GM21529 (cell line): ENCODE data around the gene VASH2.
A peak's percentile ranks its signal among the peaks of the same experiment; 100 is the strongest.
"Not testable (repeated sequence)": the region's sequence is repeated elsewhere in the genome, so short reads cannot be mapped to it uniquely, and the experiment has no call there.

Experiments
- ATAC-seq: cut with Tn5 transposase; IDR thresholded peaks from one replicate; pipeline ENCODE4 v1.9.1; 2021; ENCODE audit not compliant: unreplicated experiment

Gene VASH2

GRCh38 chr1:212977781-212978645, 27.7 kb downstream of the VASH2 start:
- ATAC-seq, result peak; percentile 44

GRCh38 chr1:212979340-212980122, 29.2 kb downstream of the VASH2 start:
- peak; percentile 77 for ATAC-seq

DNA sequence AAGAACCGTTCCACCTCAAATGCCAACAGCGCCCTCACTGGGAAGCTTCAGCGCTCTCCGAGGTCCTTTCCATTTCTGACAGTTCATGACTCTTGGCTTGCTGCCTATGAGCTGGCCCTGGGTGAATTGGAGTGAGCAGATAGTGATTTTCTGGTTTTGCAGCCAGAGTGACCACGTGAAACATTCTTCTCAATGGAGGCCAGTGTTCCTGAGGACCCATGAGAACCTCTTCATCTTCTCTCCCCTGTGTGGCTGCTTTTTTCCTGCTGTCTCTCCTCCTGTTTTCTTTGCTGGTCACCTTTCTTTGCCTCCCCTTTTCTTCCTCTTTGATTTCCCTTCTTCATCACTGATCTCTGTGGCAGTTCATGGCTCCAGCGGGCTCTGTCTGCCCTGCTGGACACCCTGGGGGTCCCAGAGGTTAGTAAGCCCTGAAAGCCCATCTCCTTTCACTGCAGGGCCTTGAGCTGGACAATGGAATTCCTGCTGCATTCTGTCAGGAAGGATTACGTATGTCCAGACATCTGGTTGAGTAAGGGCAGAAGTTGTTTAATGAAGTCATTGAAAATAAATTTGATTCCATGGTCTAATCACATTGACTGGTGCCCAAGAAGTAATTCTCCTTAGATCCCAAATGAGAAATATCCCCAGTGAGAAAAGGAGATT, 29.9 kb downstream of the VASH2 start:
- peak; percentile 0 for ATAC-seq

DNA sequence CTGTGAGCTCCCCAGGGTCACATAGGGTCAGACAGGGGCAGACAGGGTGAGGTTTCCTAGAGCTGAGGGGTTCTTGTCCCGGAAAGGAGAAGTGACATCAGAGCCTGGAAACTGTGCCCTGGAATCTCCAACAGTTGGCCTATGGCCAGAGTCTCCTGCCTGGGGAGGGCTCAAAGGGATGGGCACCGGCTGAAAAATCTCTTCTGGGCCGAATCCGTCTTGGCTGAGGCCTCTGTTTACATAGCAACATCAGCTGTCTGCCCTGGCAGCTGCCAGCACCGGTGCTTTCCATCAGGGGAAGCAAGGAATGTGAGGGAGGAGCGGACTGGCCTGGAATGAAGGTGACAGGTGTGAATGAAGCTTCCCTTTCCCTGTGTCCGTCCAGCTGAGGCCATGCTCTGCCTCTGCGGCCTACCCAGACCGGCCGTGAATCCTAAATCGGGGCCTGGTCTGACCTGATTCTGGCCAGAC, 30.7 kb downstream of the VASH2 start:
- ATAC-seq, result no peak

GRCh38 chr1:212981571-212982328, 31.4 kb downstream of the VASH2 start:
- ATAC-seq, result peak; percentile 42

GRCh38 chr1:212982430-212983152, 32.2 kb downstream of the VASH2 start:
- no peak for ATAC-seq

DNA sequence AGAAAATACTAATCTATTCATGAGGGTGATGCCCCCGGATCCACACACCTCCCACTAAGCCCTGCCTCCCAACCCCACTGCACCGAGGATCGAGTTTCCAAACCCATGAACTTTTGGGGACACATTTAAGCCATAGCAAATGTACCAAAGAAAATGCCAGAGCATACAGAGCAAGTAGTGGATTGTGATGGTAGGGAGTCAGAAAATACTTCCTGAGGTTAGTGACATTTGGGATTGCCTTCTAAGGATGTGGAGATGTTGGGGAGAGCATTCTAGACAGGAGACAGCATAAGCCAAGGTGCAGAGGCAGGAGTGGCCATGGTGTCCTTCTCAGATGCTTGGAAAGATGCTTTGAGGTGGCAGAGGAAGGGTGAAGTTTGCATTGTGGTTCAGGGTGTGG, 33.1 kb downstream of the VASH2 start:
- no peak for ATAC-seq

- no peak for ATAC-seq
Observed at GRCh38 chr1:212984522-212985291, 34.4 kb downstream of the VASH2 start.

DNA sequence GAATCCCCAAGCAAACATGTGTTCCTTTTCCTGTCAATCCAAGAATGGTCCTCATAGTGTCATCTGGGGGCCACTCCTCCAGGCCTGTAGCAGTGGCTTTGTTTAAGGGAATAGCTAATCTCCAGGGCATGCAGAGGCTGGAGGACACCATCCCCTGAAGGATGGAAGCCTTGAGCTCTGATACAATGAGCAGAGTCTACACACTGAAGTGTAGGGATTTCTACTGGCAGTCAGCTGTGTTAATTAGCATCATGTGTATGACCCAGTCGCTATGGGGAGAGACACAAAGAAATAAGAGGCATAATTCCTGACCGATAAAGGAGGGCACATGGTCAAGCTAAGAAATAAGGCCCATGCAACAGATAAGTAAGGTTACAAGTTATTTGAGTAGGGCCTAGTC, 36.2 kb downstream of the VASH2 start:
- no peak for ATAC-seq

DNA sequence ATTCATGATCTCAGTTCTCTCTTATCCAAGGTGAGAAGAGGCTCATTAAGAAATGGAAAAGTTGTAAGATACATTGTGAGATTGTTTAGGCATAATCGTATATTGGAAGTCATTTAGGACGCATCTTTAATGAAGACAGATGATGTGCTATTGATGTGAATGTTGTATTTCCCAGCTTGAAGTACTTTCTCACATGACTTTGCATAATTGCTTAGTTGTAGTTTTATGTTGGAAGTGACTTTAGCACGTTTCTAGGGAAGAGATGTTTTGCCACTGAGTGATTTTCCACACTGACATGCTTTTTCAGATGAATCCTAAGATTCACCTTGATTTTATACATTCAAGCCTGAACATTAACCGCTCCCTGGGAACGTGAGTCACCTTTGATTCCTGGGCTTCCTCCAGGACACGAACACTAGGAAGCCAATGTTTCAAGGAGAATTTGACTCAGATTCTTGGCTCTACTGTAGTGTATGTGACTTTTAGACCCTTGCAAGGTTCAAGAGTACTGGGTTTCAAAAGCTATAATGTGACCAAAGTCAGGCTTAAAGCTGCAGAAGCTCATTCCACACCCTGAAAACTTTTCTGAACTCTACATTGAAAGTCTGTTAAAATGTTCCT, 37.5 kb downstream of the VASH2 start:
- ATAC-seq, result no peak

DNA sequence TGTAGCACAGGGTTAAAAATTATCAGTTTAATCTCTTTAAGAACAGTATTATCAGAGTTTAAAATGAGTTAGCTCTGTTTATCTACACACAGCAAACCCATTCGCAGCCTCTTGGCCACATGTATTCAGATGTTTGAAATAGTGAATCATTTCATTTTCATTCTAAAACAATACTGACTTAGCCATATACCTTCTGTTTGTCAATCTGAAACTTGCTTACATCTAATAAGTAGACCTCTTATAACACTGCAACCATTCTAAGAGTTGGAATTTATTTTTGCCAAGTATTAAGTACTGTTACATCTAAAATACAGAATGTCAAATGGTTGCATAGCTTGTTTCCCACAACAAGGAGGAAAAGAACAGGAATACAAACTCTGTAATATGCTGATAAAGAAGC, 39.9 kb downstream of the VASH2 start:
- ATAC-seq, result no peak

DNA sequence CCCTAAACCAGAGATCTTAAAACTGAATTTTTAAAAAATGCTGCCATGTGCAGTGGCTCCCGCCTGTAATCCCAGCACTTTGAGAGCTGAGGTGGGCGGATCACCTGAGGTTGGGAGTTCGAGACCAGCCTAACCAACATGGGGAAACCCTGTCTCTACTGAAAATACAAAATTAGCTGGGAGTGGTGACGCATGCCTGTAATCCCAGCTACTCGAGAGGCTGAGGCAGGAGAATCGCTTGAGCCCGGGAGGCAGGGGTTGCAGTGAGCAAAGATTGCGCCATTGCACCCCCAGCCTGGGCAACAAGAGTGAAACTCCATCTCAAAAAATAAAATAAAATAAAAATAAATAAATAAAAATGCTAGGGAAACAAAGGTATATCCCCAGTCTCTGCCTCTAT, 43.6 kb downstream of the VASH2 start:
- ATAC-seq, result not testable (repeated sequence)

DNA sequence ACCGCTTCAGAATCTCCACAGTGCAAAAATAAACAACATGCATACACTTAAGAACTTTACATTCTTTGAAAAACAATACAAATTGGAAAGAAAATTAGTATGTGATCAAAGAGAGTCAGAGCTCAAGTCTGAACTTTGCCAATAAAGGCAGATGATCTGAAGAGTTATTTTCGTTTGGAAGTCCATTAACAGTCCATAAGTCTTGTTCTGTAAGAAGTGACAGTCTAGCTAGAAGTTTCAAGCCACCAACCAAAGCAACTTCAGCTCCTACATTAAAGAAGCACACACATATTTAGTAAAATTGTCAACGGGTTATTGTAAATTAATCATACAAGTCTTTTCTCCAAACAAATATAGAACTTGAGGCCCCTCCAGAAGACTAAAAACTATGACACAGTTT, 44.6 kb downstream of the VASH2 start:
- no peak for ATAC-seq

- ATAC-seq, result peak; percentile 83
Observed at GRCh38 chr1:213003256-213003655, 52.9 kb downstream of the VASH2 start.

GRCh38 chr1:213008564-213008963, 58.2 kb downstream of the VASH2 start:
- peak; percentile 77 for ATAC-seq

DNA sequence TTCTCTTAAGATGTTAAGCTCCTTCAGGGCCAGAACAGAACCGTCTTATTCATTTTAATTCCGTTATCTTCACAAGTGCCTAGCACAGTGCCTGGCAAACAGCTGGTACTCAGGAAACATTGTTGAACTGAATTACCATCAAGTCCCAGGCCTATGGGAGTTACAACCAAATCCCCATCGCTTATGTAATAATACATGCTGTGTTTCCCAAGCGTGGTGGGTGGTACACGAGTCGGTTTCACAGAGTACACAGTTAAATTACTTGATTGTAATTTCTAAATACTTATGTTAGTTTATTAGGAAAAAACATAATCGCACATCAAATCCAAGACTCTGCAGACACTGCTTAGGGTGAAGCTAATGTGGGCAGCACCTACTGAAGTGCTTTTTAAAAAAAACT, 64.3 kb downstream of the VASH2 start:
- ATAC-seq, result no peak

- peak; percentile 94 for ATAC-seq
Observed at GRCh38 chr1:213015099-213016050, 65.0 kb downstream of the VASH2 start, which contains the start of gene ANGEL2. TSS of gene ANGEL2 (minus strand) at chr1:213015867. CDS start at chr1:213015671, 196 bp downstream.
